Measurements from ENCODE around the gene EDA.

DNA sequence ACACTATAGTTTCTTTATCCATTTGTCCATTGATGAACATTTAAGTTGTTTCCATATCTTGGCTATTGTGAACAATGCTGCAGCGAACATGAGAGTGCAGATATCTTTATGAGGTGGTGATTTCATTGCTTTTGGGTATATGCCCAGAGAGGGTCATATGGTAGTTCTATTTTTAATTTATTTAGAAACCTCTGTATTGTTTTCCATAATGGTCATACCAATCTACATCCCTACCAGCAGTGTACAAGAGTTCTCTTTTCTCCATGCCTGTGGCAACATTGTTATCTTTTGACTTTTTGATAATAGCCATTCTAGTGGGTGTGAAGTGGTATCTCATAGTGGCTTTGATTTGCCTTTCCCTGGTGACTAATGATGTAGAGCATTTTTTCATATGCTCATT lies 48.8 kb downstream of the EDA start:
- no peak for TF ChIP-seq EZH2 (optimal IDR thresholded peaks at IDR 0.05; ENCODE audit: low read depth, low read length)
- TF ChIP-seq, protein P1, sequence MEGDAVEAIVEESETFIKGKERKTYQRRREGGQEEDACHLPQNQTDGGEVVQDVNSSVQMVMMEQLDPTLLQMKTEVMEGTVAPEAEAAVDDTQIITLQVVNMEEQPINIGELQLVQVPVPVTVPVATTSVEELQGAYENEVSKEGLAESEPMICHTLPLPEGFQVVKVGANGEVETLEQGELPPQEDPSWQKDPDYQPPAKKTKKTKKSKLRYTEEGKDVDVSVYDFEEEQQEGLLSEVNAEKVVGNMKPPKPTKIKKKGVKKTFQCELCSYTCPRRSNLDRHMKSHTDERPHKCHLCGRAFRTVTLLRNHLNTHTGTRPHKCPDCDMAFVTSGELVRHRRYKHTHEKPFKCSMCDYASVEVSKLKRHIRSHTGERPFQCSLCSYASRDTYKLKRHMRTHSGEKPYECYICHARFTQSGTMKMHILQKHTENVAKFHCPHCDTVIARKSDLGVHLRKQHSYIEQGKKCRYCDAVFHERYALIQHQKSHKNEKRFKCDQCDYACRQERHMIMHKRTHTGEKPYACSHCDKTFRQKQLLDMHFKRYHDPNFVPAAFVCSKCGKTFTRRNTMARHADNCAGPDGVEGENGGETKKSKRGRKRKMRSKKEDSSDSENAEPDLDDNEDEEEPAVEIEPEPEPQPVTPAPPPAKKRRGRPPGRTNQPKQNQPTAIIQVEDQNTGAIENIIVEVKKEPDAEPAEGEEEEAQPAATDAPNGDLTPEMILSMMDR (IDR thresholded peaks at IDR 0.05; ENCODE audit: low read length), result no peak
